Effector CD4-positive, alpha-beta T cell (primary cell): Measurements from ENCODE around the gene TET1.
"Not testable (repeated sequence)": the region's sequence is repeated elsewhere in the genome, so short reads cannot be mapped to it uniquely, and the experiment has no call there.

ENCODE experiments used
- DNase-seq: peaks from one replicate; pipeline ENCODE4 v3.0.0-alpha.2; 2020
- total RNA-seq: gene quantifications from one replicate; lab custom pipeline; 2026; lab: John Stamatoyannopoulos, UW

Gene TET1
- total RNA-seq: 10.5 reads per million, percentile 32 among the genes with 10 or more reads in this experiment

DNA sequence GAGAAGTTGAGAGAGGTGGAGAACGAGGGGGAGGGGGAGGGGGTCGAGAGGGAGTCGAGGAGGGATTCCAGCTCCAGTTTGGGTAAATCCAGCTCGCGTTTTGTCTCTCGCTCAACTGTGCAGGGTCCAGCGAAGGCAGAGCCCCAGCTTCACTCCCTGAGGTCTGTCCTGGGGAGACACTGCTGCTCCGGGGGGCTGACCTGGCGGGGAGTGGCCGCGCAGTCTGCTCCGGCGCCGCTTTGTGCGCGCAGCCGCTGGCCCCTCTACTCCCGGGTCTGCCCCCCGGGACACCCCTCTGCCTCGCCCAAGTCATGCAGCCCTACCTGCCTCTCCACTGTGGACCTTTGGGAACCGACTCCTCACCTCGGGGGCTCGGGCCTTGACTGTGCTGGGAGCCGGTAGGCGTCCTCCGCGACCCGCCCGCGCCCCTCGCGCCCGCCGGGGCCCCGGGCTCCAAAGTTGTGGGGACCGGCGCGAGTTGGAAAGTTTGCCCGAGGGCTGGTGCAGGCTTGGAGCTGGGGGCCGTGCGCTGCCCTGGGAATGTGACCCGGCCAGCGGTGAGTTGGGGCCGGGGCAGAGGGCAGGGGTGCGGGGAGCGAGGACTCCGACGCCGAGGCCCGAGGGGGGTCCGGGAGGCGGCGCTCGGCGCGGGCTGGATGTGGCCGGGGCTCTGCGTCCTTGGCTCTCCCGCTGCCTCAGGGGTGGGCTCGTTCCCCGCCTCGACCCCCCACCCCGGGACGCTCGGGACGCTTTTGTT, at the start of gene TET1:
Gene TET1, plus strand, starts transcription at position 152 of the 757 bp plus-strand sequence. CDS start 12,002 bp downstream, outside the sequence.
- DNase-seq: no peak

DNA sequence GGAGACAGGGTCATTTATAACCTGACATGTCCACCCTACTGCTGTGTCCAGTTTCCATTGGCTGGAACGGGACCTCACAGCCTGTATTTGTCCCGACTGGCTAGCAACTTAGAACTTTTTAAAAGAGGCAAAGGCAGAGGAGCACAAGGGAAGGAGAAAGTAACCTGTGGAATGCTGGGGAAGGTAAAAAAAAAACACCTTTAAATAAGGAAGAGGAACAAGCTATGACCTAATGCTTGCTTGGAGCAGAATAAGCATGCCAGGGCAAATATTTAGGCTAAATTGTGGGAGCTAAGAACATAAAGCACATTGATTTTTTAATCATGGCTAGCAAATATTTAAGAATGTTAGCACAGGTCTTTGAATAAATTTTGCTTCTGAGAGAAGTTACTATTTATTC, 43.9 kb upstream of the TET1 start:
- not testable (repeated sequence) for DNase-seq

DNA sequence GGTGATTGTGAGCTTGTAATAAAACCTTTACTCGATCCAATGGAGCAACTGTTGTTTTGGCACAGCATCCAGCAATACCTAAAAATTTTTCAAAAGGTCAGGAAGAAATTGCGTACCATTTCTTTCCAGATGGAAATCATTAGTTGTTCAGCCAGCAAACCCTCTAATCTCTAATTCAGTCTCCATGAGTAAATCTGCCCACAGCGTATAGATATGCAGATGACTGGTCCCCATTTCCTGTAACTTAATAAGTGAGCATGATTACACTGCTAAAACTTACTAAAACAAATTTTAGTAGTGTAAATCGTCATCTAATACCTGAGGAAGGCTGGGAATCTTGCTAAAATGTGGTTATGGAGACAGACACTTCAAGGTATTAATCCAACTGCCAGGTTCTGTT, 43.4 kb upstream of the TET1 start:
- no peak for DNase-seq

DNA sequence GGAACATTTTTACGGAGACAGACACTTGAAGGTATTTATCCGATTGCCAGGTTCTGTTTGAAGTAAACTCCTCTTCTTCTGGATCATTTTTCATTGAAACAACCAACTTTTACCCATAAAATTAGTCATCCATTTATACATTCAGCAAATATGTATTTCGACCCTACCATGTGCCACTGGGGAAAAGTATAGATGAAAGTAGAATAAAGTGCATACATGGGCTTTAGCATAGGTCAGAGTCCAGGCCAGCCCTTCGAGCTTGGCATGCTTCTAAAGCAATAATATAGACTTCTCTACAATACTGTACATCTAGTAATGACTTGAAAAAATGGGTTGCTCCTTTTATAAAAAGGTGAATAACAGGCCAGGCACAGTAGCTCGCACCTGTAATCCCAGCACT, 42.9 kb upstream of the TET1 start:
- DNase-seq: no peak

DNA sequence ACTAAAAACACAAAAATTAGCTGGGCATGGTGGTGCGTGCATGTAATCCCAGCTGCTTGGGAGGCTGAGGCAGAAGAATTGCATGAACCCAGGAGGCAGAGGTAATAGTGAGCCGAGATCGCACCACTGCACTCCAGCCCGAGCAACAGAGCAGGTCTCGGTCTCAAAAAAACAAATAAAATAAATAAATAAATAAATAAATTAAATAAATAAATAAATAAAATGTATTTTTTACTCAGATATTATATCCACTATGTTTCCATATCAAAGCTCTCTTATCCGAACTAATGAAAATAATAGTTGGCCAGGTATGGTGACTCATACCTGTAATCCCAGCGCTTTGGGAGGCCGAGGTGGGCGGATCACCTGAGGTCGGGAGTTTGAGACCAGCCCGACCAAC, 41.5 kb upstream of the TET1 start:
- not testable (repeated sequence) for DNase-seq

DNA sequence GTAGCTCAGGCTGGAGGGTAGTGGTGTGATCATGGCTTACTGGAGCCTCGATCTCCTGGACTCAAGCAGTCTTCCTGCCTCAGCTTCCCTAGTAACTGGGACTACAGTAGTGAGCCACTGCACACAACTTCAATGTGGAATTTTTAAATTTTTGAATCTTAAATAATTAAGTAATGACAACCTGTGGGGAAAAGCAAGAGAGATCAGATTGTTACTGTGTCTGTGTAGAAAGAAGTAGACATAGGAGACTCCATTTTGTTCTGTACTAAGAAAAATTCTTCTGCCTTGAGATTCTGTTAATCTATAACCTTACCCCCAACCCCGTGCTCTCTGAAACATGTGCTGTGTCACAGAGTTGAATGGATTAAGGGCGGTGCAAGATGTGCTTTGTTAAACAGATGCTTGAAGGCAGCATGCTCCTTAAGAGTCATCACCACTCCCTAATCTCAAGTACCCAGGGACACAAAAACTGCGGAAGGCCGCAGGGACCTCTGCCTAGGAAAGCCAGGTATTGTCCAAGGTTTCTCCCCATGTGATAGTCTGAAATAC, 34.6 kb upstream of the TET1 start:
- DNase-seq: not testable (repeated sequence)

DNA sequence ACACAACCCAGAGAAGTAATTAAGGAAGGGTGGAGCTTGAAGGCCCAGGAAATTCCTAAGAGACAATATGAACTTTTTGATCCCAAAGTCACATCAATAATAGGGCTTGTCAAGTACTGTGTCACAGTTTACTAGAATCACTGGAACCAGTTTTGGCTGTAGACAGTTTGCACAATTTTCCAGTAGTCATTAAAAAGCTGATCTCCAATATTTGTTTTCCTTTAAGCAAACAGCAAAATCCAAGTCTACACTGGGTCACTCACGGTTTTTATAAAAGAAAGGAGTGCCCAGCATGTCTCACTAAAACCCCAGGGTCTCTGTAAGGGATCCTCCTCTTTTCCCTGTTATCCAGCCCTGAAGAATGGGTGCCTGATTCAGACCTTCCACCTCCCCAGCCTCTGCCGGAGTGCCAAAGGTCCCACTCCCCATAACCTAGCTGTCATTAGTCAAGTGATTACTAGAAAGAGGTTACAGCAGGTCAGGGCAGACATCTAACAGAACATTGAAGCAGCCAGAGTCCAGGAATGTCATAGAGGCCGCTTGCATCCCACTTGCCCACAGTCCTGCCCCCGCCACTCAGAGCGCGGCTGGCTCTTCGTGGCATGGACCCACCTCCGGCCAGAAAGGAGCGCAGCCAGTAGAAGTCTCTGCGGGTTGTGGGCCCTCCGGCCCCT, 33.4 kb upstream of the TET1 start:
- no peak for DNase-seq

DNA sequence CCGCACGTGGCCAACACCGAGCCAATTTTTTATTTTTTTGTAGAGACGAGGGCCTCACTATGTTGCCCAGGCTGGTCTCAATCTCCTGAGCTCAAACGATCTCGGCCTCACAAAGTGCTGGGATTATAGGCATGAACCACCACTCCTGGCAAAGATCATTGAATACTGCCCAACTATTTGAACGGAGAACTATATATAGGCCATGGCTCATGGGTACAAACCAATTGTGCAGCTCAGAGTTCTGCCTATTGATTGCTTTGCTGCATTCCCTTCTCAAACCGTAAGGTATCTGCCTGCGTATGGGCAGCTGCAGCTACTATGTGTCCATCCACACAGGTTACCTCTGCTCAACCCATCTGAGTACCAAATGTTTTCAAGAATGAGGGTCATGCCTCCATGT, 23.2 kb upstream of the TET1 start:
- no peak for DNase-seq

DNA sequence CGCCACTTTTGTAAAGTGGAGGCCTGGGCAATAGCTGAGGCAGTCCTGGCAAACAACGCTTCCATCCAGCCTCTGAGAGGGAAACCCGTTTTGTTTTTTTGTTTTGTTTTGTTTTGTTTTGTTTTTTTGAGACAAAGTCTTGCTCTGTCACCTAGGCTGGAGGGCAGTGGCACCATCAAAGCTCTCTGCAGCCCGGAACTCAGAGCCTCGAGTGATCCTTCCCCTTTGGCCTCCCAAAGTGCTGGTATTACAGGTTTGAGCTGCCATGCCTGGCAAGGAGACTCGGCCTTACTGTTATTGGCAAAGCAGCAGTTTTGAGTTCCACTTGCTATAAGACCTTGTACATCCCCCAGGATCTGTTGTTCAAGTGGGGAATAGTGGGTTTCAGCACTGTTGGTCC, 22.3 kb upstream of the TET1 start:
- no peak for DNase-seq

DNA sequence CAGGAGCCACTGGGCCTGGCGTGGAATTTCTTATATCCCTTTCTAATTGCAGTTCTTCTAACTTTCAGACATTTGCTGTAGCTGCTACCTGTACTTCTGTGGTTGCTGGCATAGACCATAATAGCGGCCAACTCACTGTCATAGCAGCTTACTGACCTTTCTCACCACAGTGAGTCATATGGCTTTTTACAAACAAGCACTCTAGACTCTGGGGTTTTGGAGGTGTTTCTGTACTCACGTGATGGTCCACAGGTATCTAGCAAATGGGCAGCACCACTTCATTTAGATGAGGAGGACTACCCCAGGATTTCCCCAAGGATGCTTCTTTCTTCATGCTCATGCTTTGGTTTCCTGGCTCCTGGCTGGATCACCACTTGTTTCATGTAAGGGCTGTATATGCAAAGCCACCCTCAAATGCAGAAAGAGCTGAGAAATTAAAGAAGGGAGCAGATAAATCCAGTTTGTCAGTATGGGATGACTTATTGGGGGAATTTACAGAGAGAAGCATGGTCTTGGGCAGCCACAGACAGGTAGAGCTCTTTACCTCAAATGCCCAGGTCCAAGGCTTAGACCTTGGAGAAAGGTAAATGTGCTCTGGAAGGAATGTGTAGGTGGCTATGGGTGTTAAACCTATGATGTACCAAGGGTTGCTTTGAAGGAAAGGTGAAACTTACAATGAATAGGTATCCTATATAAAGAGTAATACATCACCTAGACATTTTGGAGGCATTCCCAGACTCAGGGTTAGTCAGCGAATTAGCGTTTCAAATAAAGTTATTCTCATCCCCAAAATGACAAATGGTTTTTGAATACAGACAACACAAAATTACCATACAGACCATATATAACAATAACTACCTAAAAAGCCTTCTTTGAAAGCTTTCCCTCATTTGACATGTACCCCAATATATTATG, 16.9 kb upstream of the TET1 start:
- no peak for DNase-seq

DNA sequence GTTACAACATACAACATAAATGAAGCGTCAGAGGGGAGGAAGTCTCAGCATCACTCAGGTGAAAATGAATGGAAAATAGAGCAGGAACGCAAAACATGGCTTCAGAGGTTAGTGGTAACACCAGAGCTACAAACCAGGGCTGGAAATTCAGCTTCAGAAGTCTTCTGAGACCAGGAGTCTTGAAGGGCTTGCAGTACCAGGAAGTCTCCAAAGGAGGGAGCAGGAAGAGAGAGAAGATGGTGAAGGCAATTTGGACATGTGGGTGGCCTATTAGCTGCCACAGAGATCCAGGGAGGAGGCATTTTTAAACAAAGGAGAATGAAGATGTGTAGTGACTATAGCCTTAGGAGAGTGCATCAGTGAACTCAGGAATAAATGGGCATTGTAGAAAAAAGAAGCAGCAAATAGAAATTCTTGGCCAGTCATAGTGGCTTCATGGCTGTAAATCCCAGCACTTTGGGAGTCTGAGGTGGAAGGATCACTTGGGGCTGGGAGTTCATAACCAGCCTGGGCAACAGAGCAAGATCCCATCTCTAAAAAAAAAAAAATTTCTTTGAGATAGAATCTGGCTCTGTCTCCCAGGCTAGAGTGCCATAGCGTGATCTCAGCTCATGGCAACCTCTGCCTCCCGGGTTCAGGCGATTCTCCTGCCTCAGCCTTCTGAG, 9.3 kb upstream of the TET1 start:
- no peak for DNase-seq

DNA sequence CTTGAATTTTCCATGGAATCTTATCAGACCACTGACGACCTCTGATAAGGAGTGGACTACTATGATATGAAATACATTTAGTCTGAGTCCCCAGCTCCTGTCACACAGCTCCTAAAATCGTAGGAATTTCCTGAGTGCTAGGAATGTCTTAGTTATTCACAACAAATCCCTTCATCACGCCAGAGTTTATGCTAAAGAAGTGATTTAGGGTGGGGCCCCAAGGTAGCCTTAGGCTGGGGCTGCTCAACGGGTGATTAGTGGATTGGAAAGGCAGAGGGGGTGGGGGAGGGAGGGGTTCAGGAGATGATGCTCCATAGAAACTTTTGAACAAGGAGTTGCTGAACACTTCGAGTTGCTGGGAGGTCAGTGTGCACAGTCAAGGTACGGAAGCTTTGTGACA, 7.0 kb upstream of the TET1 start:
- DNase-seq: no peak

DNA sequence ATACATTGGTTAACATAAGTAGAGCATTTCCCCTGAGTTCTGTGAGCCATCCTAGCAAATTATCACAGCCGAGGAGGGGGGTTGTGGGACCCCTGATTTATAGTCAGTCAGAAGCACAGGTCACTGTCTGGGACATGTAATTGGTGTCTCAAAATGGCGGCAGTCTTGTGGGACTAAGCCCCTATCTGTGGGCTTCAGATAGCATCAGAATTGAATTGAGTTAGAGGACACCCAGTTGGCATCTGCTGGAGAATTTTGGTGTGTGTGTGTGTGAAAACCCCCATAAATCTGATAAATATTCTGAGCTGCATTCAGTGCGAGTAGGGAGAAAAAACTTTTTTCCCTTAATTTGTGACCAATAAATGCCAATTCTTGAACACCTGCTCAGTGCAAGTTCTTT, 6.5 kb upstream of the TET1 start:
- DNase-seq: no peak

DNA sequence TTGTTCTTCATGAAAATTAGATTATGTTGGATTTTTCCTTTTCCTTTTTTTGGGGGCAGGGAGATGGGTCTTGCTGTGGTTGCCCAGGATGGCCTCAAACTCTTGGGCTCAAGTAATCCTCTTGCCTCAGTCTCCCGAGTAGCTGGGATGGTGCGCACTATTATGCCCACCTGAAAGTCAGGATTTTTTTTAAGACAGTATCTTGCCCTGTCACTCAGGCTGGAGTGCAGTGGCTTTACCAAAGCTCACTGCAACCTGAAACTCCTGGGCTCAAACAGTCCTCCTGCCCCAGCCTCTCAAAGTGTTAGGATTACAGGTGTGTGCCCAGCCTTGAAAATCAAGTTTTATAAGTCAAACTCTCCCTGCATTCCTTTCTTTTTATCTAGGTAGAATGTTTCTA, 1.7 kb upstream of the TET1 start:
- DNase-seq: no peak

DNA sequence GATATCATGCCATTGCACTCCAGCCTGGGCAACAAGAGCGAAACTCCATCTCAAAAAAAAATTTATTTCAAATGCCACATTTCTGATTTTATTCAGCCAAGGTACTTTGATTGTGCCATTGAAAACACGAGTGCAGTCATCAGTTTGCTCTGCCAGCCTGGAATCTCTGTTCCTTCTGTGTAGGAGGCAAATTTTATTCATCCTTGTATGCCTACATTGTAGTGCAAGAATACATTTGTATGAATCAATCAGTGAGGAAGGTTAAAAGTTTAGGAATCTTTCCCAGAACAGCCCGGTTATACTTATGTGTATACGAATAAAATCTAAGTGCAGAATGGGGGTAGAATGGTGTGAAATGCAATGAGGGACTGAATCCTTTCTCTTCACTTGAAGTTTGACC, 886 bp upstream of the TET1 start:
- no peak for DNase-seq

DNA sequence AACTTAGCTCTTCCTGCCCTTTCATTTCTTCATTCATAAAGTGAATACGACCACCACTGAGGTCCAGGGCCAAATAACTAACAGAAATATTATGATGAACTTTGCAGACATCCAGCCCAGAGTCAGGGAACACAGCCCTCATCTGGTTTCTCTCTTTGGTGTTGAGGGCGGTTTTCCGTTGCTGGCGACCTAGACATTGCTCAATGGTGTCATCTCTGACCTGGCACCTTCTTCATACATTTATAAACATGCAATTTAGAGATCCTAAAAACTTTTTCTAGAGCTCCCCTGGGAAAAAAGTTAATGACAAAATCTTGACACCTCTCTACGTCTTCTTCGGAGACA, 324 bp upstream of the TET1 start:
- DNase-seq: no peak

DNA sequence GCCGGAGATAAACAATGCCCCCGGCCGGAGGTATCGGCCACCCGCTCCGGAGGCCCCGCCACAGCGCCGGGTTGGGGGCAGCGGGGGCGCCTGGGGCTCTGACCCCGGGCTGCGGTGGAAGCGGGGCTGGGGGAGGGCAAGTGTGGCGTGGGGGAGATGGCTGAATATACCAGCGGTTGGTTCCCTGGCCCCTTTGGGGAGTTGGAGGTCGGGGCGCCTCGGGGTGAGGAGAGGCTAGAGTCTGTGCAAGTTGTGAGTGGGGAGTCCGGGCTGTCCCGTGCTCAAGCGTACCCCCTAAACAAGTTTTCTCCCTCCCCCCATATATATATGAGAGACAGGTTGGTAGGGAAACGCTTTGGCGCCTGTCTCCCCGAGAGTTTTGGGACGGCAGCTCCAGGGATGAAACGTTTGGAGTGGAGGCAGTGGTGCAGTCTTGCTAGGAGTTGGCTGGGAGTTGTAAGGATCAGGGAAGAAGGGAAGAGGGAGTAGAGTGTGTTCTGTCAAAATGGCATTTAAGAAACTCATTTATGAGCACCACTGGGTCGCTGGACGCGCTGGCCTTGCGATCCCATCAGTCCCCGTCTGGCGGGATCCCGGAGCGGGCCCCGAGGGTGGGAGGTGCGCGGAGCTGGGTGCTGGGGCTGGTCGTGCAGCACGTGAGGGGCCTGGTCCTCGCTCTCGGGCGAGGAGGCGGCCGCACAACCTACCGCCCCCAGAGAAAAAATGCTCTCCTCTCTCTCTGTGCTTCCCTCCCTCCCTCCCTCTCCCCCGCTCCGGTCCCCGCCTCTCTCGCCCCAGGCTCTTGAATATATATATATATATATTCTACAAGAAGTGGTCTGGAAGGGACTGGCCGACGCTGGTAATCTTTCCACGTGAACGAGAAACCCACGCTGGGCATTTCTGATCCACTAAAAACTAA, 1.1 kb downstream of the TET1 start:
- no peak for DNase-seq

DNA sequence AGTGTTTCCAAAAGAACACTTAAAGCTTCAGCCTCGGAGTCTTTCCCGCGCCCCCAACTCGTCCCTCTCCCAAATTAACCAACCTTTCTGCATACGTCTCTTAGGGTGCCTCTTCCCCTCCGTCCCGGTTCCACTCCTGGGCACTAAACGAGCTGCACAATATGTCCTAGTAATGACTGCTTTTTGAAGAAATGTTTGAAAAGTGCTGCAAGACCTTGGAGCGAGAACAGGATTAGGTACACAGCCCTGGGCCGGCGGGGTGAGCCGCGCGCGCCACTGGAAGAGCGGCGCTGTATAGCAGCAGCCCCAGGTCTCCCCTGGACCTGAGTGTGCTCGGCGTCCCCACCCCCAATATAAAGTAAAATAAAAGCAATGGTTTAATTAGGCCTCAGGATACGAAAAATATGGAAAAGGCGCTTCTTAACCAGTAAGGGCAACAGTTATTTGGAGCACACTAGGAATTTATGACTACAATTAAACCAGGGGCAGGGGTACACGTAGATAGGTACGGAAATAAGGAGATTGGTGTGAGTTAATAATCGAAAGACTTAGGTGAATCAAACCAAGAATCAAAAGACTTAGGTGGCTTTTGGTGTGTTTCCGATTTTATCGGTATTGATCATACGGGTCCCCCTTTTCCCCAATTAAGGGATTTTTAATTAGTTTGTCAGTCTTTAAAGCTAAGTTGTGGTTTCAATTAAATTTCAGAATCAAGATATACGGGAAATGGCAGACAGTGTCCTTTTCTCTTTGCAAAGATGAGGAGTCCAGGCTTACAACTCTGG, 1.9 kb downstream of the TET1 start:
- no peak for DNase-seq

DNA sequence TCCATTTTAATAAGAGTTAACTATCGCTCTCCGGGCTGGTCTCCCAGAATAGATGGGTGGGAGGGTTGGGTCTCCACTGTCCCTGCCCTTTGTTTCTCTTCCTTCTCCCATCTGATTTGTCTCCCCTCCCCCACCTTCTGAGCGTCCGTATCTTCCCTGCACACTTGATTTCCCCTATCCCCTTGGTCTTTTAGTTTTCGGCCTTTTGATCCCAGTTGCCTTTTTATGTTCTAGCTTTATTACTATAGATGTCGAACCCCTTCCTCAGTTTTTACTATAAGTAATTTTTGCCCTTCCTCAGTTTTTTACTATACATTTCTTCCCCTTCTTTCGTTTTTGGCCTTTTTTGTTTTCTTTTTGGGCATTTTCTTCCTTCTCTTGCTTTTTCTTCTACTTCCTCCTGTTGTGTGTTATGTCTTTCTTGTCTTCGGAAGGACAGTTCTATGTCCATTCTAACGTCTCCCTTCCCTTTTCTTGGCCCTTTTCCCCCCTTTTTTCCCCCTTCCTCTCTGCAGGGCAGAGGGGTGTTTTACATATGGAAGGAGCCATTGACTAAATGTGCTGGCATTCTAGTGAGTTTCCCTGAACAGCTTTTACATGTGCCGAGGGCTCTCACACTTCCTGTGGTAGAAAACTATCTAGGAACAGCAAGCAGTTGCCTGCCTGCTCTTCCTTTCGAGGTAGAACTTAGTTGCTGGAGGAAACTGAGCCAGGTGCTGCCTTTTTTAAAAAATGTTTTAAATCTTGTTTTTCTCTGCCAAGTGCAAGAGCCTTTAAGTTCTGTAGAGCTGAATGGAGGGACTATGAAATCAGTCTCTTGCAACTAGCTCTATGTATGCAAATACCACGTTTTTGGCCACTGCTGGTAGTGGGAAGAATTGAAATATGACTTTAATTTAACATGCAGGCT, 2.8 kb downstream of the TET1 start:
- no peak for DNase-seq

DNA sequence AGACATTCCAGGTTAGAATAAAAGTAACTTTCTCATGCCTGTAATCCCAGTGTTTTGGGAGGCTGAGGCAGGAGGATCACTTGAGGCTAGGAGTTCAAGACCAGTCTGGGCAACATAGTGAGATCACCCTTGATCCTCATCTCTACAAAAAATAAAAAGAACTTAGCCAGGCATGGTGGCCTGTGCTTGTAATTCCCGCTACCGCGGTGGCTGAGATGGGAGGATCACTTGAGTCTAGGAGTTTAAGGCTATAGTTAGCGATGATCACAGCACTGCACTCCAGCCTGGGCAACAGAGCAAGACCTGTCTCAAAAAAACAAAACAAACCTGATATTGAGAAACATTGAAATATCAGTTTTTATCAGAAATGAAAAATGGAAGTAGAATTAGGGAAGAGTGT, 4.6 kb downstream of the TET1 start:
- no peak for DNase-seq
